HepG2 (cell line): ENCODE data around the gene ZDHHC14. TPM values are rescaled to one million over a fixed set of nuclear protein-coding genes. Genes with fewer than 3 reads are reported as not detected.

Source experiments
- ATAC-seq: fragments of 200-7000 bp; cut with Tn5 transposase; 3 replicates; pipeline ENCODE4 v1.9.1; 2020; ENCODE audit warnings: mild to moderate bottlenecking, moderate library complexity
- BruUV-seq: library from RNA; stranded (reverse); fragments of 400-500 nt; replicated peaks from 2 replicates; lab custom pipeline; 2021; lab: Mats Ljungman, UMichigan
- CTCF ChIA-PET: fragments of 300-600 bp; formaldehyde crosslinking; extraction: SDS; loops from one replicate; lab custom pipeline; 2021; ENCODE audit warnings: low total read pairs, inconsistent platforms, low intra/inter-chr PET ratio; lab: Yijun Ruan, JAX
- POLR2A ChIA-PET: fragments of 350-600 bp; sonication (Branson Sonifier 250); formaldehyde crosslinking; loops from one replicate; lab custom pipeline; 2020; ENCODE audit warnings: antibody characterized with exemption, inconsistent platforms; lab: Yijun Ruan, JAX
- DNase-seq: peaks from one replicate; pipeline ENCODE4 v3.0.0-alpha.2; 2015; ENCODE audit warnings: low spot score
- FAIRE-seq: peaks from 3 replicates; lab custom pipeline; 2011; peaks lifted over from hg19 to GRCh38; lab: Jason Lieb, UNC
- H2AFZ ChIP-seq: one replicate; pipeline ENCODE4 v1.6.1; 2011; ENCODE audit warnings: low read length, inconsistent platforms
- H3K27ac ChIP-seq: fragments of 300-600 bp; 3 replicates; pipeline ENCODE4 v1.8.0; 2011; ENCODE audit warnings: mixed run types, mild to moderate bottlenecking, mixed read lengths, low read length, inconsistent platforms; ENCODE audit not compliant: insufficient read depth; ENCODE audit errors: extremely low read length
- H3K27me3 ChIP-seq, 2 experiments: fragments of 200-600 bp in 1 of 2; 2 replicates in 1 of 2; 3 replicates in 1 of 2; pipeline versions ENCODE4 v1.6.0 to v1.8.0; 2011; ENCODE audit warnings: low read length in 2 of 2, mild to moderate bottlenecking in 2 of 2, moderate library complexity in 2 of 2, inconsistent platforms in 1 of 2; ENCODE audit not compliant: insufficient read depth in 2 of 2, control insufficient read depth in 1 of 2
- H3K36me3 ChIP-seq, 2 experiments: fragments of 200-600 bp in 1 of 2; replicated peaks in 1 of 2; 2 replicates in 1 of 2; 3 replicates in 1 of 2; pipeline versions ENCODE4 v1.5.1 to v1.8.0; 2011; ENCODE audit warnings: low read length in 2 of 2, inconsistent platforms in 1 of 2; ENCODE audit not compliant: insufficient read depth in 2 of 2, control insufficient read depth in 1 of 2
- H3K4me1 ChIP-seq: 2 replicates; pipeline ENCODE4 v1.5.1; 2012; ENCODE audit warnings: low read length, inconsistent platforms; ENCODE audit not compliant: insufficient read depth
- H3K4me2 ChIP-seq: 2 replicates; pipeline ENCODE4 v1.6.0; 2011; ENCODE audit warnings: low read depth, low read length, inconsistent platforms
- H3K4me3 ChIP-seq, 3 experiments: fragments of 200-600 bp in 1 of 3; sonication (generic), shearing (Covaris generic) in 1 of 3; replicated peaks in 1 of 3; 2 replicates each; pipeline ENCODE4 v1.5.1; 2011 to 2016; ENCODE audit warnings: low read length in 3 of 3, inconsistent platforms in 2 of 3, low read depth in 2 of 3, mild to moderate bottlenecking in 2 of 3, control low read depth in 1 of 3, mixed read lengths in 1 of 3; ENCODE audit not compliant: insufficient read depth in 1 of 3
- H3K79me2 ChIP-seq: one replicate; pipeline ENCODE4 v1.6.1; 2011; ENCODE audit warnings: low read length, inconsistent platforms; ENCODE audit not compliant: insufficient read depth
- H3K9ac ChIP-seq: 2 replicates; pipeline ENCODE4 v1.6.0; 2011; ENCODE audit warnings: mild to moderate bottlenecking, low read depth, low read length, inconsistent platforms; ENCODE audit not compliant: insufficient read depth
- H3K9me3 ChIP-seq: 2 replicates; pipeline ENCODE4 v1.5.1; 2012; ENCODE audit warnings: mild to moderate bottlenecking, low read length
- H4K20me1 ChIP-seq: 2 replicates; pipeline ENCODE4 v1.6.0; 2011; ENCODE audit warnings: inconsistent platforms, mild to moderate bottlenecking, low read length, moderate library complexity; ENCODE audit not compliant: insufficient read depth
- NFATC3 ChIP-seq: sonication (generic); formaldehyde crosslinking; IDR thresholded peaks from 2 replicates; pipeline ENCODE4 v1.5.1; 2020; ENCODE audit warnings: mild to moderate bottlenecking, missing genetic modification reagents
- NFRKB ChIP-seq: fragments of 450-650 bp; IDR thresholded peaks from 2 replicates; pipeline ENCODE4 v1.6.1; 2017
- NKX3-1 ChIP-seq: sonication (generic); formaldehyde crosslinking; IDR thresholded peaks from 2 replicates; pipeline ENCODE4 v1.5.0; 2020; ENCODE audit warnings: missing genetic modification reagents
- ZC3H13 ChIP-seq: sonication (generic); formaldehyde crosslinking; IDR thresholded peaks from 2 replicates; pipeline ENCODE4 v1.8.1; 2023; ENCODE audit warnings: mild to moderate bottlenecking, missing genetic modification reagents, moderate library complexity
- ZFP41 ChIP-seq: sonication (generic); formaldehyde crosslinking; IDR thresholded peaks from 2 replicates; pipeline ENCODE4 v1.4.0; 2020; ENCODE audit warnings: mild to moderate bottlenecking, missing genetic modification reagents, borderline replicate concordance
- WGBS: methylation state at CpG from one replicate; pipeline ENCODE4 v1.1.6; 2017; ENCODE audit warnings: low lambda C conversion rate; 5-methylcytosine and 5-hydroxymethylcytosine counted together
- in situ Hi-C: cut with HindIII; loops from 2 replicates; pipeline ENCODE4 v1.10.0; 2017; ENCODE audit warnings: low pct_unique_long_range_greater_than_20kb; ENCODE audit not compliant: extremely low pct_ligation_motif_present
- intact Hi-C: fragments of 100-400 bp; cut with micrococcal nuclease; formaldehyde crosslinking; loops from one replicate; pipeline ENCODE4 v1.10.0; 2022; ENCODE audit not compliant: unreplicated experiment
- polyA plus RNA-seq, 8 experiments: library from polyadenylated mRNA; depleted of rRNA in 3 of 8; stranded (reverse) in 7 of 8; unstranded in 1 of 8; fragments of >200 nt; fragmentation: Illumina TruSeq in 4 of 8; extraction: Trizol in 4 of 8; gene quantifications; 2 replicates each; pipeline versions ENCODE4 v1.2.1 to v1.2.3, GENCODE V29; 2011 to 2016; ENCODE audit warnings: low read depth in 4 of 8, missing spikeins in 1 of 8, mixed read lengths in 1 of 8; ENCODE audit not compliant: insufficient read depth in 1 of 8
- total RNA-seq, 5 experiments: library from RNA; depleted of rRNA; stranded (reverse); fragments of >200 nt; fragmentation: Illumina TruSeq; extraction: Trizol; gene quantifications; 2 replicates each; pipeline ENCODE4 v1.2.3, GENCODE V29; 2016; ENCODE audit warnings: low read depth in 1 of 5
- TF ChIP-seq, protein P1 (sequence below): sonication (generic); formaldehyde crosslinking; IDR thresholded peaks from 2 replicates; pipeline ENCODE4 v1.4.0; 2020; ENCODE audit warnings: mild to moderate bottlenecking, missing genetic modification reagents
- TF ChIP-seq, protein P2 (sequence below): fragments of 450-650 bp; IDR thresholded peaks from 2 replicates; pipeline ENCODE4 v1.6.1; 2016
- TF ChIP-seq, protein P3 (sequence below), 2 experiments: fragments of 450-650 bp in 1 of 2; sonication (generic) in 1 of 2; formaldehyde crosslinking in 1 of 2; IDR thresholded peaks; 2 replicates each; pipeline versions ENCODE4 v1.6.1 to v1.8.0; 2016 to 2022; ENCODE audit warnings: antibody characterized with exemption in 1 of 2, mild to moderate bottlenecking in 1 of 2, missing genetic modification reagents in 1 of 2

The ZDHHC14 gene
- total and polyA plus RNA-seq, 2 of the 13 experiments (the other 11 are each of a cell fraction or from before 2014, with no cell fraction given) = 3.7 to 9.5 TPM

DNA sequence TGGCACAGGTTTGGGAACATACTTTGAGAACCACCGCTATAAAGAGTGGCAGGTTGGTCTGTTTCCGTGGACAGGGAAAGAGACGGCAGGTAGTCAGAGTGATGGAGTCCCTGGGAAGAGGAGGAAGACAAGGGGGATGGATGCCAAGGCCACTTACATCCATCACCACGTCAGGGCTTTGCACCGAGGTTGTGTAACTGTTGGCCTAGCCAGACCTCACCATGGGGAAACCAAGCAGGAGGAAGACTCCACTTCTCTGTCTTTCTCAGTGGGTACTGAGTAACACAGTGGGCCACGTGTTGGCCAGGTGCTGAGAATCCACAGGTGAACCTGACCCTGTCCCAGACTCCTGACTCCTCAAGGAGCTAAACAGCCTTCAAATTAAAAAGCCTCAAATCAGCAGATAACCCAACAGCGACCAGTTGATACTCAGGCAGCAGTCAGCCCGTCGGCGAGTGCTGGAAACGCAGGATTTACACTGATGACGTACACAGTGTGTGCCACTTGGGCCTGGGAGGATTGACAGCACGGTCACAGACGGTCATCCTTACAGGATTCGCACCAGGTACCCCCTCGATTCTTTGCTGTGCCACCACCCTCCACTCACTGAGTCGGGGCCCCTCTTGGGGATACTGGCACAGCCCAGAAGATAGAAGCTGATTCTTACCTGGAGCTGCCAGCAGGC lies 307.4 kb downstream of the ZDHHC14 start:
- ATAC-seq (no peak; the same call in 2 of the 3 replicates), DNase-seq (no peak), FAIRE-seq (no peak)
- Histone ChIP-seq H3K4me3 (no peak overlapping the region), H3K4me2 (no peak overlapping the region), H3K9ac (no peak overlapping the region), H3K27me3 (peaks cover 5 to 43% of the 10 kb centered on the region in 2 experiments; a peak in 3 of 5 replicates), H3K9me3 (no peaks in the 10 kb centered on the region), H3K36me3 (no peaks in the 10 kb centered on the region), H3K27ac (no peak overlapping the region), H2AFZ (no peak overlapping the region), H3K79me2 (no peaks in the 10 kb centered on the region), H4K20me1 (no peaks in the 10 kb centered on the region), H3K4me1 (peaks cover 3% of the 10 kb centered on the region)
- ChIA-PET CTCF (no interaction called here), POLR2A (no interaction called here)
- intact Hi-C loops (no loop called here), in situ Hi-C loops (no loop called here)
- whole genome bisulfite sequencing = 51% methylated on average over 15 of the region's 17 CpGs
- BruUV-seq = no TSS peak
- TF ChIP-seq ZFP41 (no peak), ZC3H13 (CRISPR knock-in tag) (no peak), NFRKB (no peak), NFATC3 (CRISPR knock-in tag) (no peak), NKX3-1 (no peak)
- TF ChIP-seq, protein P1, sequence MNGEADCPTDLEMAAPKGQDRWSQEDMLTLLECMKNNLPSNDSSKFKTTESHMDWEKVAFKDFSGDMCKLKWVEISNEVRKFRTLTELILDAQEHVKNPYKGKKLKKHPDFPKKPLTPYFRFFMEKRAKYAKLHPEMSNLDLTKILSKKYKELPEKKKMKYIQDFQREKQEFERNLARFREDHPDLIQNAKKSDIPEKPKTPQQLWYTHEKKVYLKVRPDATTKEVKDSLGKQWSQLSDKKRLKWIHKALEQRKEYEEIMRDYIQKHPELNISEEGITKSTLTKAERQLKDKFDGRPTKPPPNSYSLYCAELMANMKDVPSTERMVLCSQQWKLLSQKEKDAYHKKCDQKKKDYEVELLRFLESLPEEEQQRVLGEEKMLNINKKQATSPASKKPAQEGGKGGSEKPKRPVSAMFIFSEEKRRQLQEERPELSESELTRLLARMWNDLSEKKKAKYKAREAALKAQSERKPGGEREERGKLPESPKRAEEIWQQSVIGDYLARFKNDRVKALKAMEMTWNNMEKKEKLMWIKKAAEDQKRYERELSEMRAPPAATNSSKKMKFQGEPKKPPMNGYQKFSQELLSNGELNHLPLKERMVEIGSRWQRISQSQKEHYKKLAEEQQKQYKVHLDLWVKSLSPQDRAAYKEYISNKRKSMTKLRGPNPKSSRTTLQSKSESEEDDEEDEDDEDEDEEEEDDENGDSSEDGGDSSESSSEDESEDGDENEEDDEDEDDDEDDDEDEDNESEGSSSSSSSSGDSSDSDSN (CRISPR knock-in tag) = no peak
- TF ChIP-seq, protein P2, sequence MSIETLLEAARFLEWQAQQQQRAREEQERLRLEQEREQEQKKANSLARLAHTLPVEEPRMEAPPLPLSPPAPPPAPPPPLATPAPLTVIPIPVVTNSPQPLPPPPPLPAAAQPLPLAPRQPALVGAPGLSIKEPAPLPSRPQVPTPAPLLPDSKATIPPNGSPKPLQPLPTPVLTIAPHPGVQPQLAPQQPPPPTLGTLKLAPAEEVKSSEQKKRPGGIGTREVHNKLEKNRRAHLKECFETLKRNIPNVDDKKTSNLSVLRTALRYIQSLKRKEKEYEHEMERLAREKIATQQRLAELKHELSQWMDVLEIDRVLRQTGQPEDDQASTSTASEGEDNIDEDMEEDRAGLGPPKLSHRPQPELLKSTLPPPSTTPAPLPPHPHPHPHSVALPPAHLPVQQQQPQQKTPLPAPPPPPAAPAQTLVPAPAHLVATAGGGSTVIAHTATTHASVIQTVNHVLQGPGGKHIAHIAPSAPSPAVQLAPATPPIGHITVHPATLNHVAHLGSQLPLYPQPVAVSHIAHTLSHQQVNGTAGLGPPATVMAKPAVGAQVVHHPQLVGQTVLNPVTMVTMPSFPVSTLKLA = no peak
- TF ChIP-seq, protein P3, sequence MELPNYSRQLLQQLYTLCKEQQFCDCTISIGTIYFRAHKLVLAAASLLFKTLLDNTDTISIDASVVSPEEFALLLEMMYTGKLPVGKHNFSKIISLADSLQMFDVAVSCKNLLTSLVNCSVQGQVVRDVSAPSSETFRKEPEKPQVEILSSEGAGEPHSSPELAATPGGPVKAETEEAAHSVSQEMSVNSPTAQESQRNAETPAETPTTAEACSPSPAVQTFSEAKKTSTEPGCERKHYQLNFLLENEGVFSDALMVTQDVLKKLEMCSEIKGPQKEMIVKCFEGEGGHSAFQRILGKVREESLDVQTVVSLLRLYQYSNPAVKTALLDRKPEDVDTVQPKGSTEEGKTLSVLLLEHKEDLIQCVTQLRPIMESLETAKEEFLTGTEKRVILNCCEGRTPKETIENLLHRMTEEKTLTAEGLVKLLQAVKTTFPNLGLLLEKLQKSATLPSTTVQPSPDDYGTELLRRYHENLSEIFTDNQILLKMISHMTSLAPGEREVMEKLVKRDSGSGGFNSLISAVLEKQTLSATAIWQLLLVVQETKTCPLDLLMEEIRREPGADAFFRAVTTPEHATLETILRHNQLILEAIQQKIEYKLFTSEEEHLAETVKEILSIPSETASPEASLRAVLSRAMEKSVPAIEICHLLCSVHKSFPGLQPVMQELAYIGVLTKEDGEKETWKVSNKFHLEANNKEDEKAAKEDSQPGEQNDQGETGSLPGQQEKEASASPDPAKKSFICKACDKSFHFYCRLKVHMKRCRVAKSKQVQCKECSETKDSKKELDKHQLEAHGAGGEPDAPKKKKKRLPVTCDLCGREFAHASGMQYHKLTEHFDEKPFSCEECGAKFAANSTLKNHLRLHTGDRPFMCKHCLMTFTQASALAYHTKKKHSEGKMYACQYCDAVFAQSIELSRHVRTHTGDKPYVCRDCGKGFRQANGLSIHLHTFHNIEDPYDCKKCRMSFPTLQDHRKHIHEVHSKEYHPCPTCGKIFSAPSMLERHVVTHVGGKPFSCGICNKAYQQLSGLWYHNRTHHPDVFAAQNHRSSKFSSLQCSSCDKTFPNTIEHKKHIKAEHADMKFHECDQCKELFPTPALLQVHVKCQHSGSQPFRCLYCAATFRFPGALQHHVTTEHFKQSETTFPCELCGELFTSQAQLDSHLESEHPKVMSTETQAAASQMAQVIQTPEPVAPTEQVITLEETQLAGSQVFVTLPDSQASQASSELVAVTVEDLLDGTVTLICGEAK (IDR thresholded peaks at IDR 0.05) = no peak
- TF ChIP-seq, protein P3 (CRISPR knock-in tag; IDR thresholded peaks at IDR 0.05) = no peak
